ENCODE measurements around the gene VWA5B2.
"Not testable (repeated sequence)": the region's sequence is repeated elsewhere in the genome, so short reads cannot be mapped to it uniquely, and the experiment has no call there.

GRCh38 chr3:184267249-184267648, 37.9 kb downstream of the VWA5B2 start:
- TF ChIP-seq, protein P1, sequence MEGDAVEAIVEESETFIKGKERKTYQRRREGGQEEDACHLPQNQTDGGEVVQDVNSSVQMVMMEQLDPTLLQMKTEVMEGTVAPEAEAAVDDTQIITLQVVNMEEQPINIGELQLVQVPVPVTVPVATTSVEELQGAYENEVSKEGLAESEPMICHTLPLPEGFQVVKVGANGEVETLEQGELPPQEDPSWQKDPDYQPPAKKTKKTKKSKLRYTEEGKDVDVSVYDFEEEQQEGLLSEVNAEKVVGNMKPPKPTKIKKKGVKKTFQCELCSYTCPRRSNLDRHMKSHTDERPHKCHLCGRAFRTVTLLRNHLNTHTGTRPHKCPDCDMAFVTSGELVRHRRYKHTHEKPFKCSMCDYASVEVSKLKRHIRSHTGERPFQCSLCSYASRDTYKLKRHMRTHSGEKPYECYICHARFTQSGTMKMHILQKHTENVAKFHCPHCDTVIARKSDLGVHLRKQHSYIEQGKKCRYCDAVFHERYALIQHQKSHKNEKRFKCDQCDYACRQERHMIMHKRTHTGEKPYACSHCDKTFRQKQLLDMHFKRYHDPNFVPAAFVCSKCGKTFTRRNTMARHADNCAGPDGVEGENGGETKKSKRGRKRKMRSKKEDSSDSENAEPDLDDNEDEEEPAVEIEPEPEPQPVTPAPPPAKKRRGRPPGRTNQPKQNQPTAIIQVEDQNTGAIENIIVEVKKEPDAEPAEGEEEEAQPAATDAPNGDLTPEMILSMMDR (IDR thresholded peaks at IDR 0.05) = not testable (repeated sequence)
- not testable (repeated sequence) for TF ChIP-seq ZFX (IDR thresholded peaks at IDR 0.05; ENCODE audit: borderline replicate concordance)
